Psoas muscle (tissue), 8 donors: Measurements from ENCODE around the gene USF2. TPM values are rescaled to one million over a fixed set of nuclear protein-coding genes. Genes with fewer than 3 reads are reported as not detected.

ENCODE experiments used
- ATAC-seq, 4 donors: fragments of 200-7000 bp; cut with Tn5 transposase; one replicate each; pipeline ENCODE4 v1.9.1; 2020; ENCODE audit warnings: moderate library complexity in 3 of 4, mild to moderate bottlenecking in 2 of 4
- DNase-seq, 2 donors: peaks; one replicate each; pipeline ENCODE4 v3.0.0-alpha.2; 2020
- H3K27ac ChIP-seq: fragments of 200-600 bp; one replicate; pipeline ENCODE4 v1.8.0; 2022
- H3K27me3 ChIP-seq, 3 donors: fragments of 200-600 bp in 1 of 3; one replicate each; pipeline versions ENCODE4 v1.6.1 to v1.8.0; 2013 to 2022; ENCODE audit warnings: low read length in 2 of 3, mild to moderate bottlenecking in 2 of 3, moderate library complexity in 1 of 3; ENCODE audit not compliant: insufficient read depth in 3 of 3
- H3K36me3 ChIP-seq, 2 donors: fragments of 200-600 bp in 1 of 2; one replicate each; pipeline versions ENCODE4 v1.6.1 to v1.8.0; 2013 to 2022; ENCODE audit warnings: low read depth in 1 of 2, mild to moderate bottlenecking in 1 of 2, moderate library complexity in 1 of 2; ENCODE audit not compliant: insufficient read depth in 1 of 2
- H3K4me1 ChIP-seq: fragments of 200-600 bp; one replicate; pipeline ENCODE4 v1.8.0; 2022
- H3K4me3 ChIP-seq: fragments of 200-600 bp; one replicate; pipeline ENCODE4 v1.8.0; 2022; ENCODE audit warnings: mild to moderate bottlenecking
- H3K9me3 ChIP-seq: fragments of 200-600 bp; one replicate; pipeline ENCODE4 v1.8.0; 2022
- CTCF ChIP-seq: fragments of 200-600 bp; IDR thresholded peaks from one replicate; pipeline ENCODE4 v1.8.0; 2022; ENCODE audit warnings: antibody characterized with exemption
- WGBS, 3 donors: extraction: QIAGEN DNeasy Blood & Tissue Kit; methylation state at CpG; one replicate each; pipeline versions ENCODE4 v1.1.6 to v1.1.7; 2013; 5-methylcytosine and 5-hydroxymethylcytosine counted together
- intact Hi-C, 2 donors: fragments of 100-400 bp; cut with DNase I; formaldehyde crosslinking; loops; one replicate each; pipeline versions ENCODE4 v1.11.0 to v1.14.2; 2022
- polyA plus RNA-seq, 3 donors: library from polyadenylated mRNA; stranded (reverse); fragments of 200-250 nt; gene quantifications; one replicate each; pipeline ENCODE4 v1.2.3, GENCODE V29; 2013
- total RNA-seq, 4 donors: library from RNA; stranded (reverse); fragmentation: NEBNext Ultra II Directional in 2 of 4; extraction: Animal tissue kit (Norgen Biotek cat#: 25700) in 2 of 4; gene quantifications; one replicate each; pipeline versions ENCODE4 v1.2.1 to v1.2.4, GENCODE V29; 2021 to 2023
- donor health status: healthy with polysubstance abuse.
- donor health status: DM: no; HTN: no; CAD: no; lungs with moderate emphysema.
- donor health status: Bipolar disorder and iron deficiency.
- donor health status: healthy.
- donor health status: DM: yes; HTN: yes; CAD: no.
- donor health status: DM: no; HTN: no; CAD: no.
- donor health status: DM: no; HTN: no; CAD: no.
- donor health status: DM: yes; HTN: yes; CAD: no.

The USF2 gene
- total and polyA plus RNA-seq, 7 donors: 94.4 to 196 (median 179) TPM

DNA sequence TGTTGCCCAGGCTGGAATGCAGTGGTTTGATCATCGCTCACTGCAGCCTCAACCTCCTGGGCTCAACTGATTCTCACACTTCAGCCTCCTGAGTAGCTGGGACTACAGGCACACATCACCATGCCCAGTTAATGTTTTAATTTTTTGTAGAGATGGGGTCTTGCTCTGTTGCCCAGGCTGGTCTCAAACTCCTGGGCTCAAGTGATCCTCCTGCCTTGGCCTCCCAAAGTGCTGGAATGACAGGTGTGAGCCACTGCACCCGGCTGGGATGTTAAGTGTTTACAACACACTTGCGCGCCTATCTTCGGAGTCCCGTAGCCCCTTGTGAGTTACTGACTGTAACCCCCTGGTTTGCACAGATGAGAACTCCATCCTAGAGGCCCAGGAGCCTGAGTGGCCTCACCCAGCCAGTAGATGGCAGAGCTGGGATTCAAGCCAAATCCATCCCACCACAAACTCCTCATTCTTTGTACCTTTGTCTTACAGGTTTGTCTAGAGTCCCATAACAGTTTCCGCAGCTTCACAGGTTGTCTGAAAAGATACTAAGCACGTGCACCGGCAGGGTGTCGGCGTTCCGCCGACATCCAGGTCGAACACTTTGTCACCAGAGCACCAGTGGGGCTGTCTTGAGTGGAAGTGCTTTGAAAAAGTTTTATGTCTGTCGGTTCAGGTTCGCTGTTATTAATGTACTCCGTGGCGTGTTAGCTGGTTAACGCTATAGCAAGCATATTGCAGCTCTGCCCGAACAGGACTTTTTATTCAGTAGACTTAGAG is 37.9 kb downstream of the USF2 start:
- no peak for TF ChIP-seq CTCF
- ATAC-seq: no peak
- intact Hi-C loops: no loop called here
- Histone ChIP-seq H3K9me3 (no peaks in the 10 kb centered on the region), H3K4me3 (no peak overlapping the region), H3K36me3 (no peaks in the 10 kb centered on the region), H3K27ac (no peak overlapping the region), H3K4me1 (no peaks in the 10 kb centered on the region), H3K27me3 (peaks cover 0 to 25% (median 6%) of the 10 kb centered on the region in 3 donors)
- WGBS, 3 donors: 81 to 83% (median 82%) methylated on average over 20 of the region's 20 CpGs
- no peak for DNase-seq

DNA sequence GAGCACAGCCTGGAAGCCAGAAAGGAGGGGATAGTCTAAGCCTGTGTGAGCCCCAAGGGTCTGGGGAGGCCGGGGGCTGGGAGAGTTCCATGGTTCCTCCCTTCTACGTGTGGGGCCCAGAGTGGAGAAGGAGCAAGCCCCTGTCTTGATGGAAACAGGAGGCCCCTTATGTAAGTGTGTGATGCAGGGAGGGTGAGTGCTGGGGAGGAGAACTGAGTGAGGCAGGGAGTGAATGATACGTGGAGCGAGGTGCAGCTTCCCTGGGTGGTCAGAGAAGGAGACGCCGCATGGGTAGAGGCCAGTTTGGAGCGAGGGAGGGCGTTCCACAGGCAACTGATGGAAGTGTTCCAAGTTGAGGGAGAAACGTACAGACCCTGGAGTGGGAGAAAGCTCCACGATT is 39.2 kb downstream of the USF2 start:
- Histone ChIP-seq H3K27me3 (peaks cover 0 to 14% (median 9%) of the 10 kb centered on the region in 3 donors), H3K9me3 (no peaks in the 10 kb centered on the region), H3K27ac (no peak overlapping the region), H3K36me3 (no peaks in the 10 kb centered on the region), H3K4me3 (no peak overlapping the region), H3K4me1 (no peaks in the 10 kb centered on the region)
- 47 to 48% (median 47%) methylated on average over 10 of the region's 10 CpGs for WGBS, 3 donors
- intact Hi-C loops: no loop called here
- no peak for TF ChIP-seq CTCF
- no peak for ATAC-seq
- DNase-seq: no peak

DNA sequence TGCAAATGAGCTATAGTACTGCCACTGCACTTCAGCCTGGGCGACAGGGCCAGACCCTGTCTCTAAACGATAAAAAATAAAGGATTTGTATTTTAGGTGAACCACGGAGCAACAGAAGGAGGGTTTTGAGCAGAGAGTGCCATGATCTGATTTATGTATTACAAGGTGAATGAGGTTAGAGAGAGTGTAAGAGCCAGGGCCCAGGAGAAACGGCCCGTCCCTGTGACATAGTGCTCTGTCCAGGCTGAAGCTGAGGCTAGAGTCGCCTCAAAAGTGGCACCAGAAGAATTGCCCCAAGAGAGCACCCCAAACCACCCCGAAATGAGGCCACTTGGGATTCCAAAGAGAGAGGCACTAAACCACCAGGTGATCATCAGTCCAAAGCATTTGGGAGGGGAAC is 40.1 kb downstream of the USF2 start:
- no peaks in the 10 kb centered on the region for H3K4me1 ChIP-seq
- 56 to 75% (median 68%) methylated on average over 7 of the region's 7 CpGs for WGBS, 3 donors
- no peaks in the 10 kb centered on the region for H3K9me3 ChIP-seq
- peaks cover 0 to 12% (median 9%) of the 10 kb centered on the region in 3 donors for H3K27me3 ChIP-seq
- H3K4me3 ChIP-seq: no peak overlapping the region
- no peak for DNase-seq
- no peak for TF ChIP-seq CTCF
- intact Hi-C loops: no loop called here
- H3K36me3 ChIP-seq: no peaks in the 10 kb centered on the region
- ATAC-seq: no peak
- no peak overlapping the region for H3K27ac ChIP-seq

DNA sequence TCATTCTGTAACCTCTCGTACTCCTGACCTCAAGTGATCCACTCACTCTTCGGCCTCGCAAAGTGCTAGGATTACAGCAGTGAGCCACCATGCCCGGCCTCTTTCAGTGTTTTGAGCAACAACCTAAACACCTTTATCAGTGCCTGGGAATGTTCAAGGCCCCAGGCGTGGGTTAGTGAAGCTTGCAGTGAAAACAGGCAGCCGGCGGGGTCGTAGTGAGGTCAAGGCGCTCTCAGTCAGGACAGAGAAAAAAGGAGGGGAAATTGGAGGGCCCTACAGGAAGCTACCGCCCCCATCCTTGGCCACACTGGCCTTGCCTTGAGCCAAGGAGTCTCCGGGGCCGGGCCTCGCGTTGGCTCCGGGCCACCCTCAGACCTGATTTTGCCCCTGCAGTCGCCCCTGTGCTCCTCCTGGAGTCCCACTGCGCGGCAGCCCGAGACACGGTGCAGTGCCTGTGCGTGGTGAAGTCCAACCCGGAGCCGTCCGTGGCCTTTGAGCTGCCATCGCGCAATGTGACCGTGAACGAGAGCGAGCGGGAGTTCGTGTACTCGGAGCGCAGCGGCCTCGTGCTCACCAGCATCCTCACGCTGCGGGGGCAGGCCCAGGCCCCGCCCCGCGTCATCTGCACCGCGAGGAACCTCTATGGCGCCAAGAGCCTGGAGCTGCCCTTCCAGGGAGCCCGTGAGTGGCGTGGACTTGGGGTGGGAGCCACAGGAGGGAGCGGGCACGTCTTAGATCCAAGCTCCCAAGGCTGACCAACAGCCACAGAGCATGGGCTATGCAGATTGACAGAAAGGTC is 40.9 kb downstream of the USF2 start:
- no peaks in the 10 kb centered on the region for H3K4me1 ChIP-seq
- no peak for ATAC-seq
- no peak overlapping the region for H3K27ac ChIP-seq
- TF ChIP-seq CTCF: no peak
- H3K4me3 ChIP-seq: no peak overlapping the region
- DNase-seq: peak in 1 of 2 donors; percentile 17
- 69 to 72% (median 71%) methylated on average over 46 to 47 of the region's 47 CpGs for WGBS, 3 donors
- intact Hi-C loops: no loop called here
- H3K36me3 ChIP-seq: no peaks in the 10 kb centered on the region
- H3K27me3 ChIP-seq: peaks cover 0 to 13% (median 9%) of the 10 kb centered on the region in 3 donors
- no peaks in the 10 kb centered on the region for H3K9me3 ChIP-seq
